Measurements from ENCODE around the gene PAH.

PAH gene

DNA sequence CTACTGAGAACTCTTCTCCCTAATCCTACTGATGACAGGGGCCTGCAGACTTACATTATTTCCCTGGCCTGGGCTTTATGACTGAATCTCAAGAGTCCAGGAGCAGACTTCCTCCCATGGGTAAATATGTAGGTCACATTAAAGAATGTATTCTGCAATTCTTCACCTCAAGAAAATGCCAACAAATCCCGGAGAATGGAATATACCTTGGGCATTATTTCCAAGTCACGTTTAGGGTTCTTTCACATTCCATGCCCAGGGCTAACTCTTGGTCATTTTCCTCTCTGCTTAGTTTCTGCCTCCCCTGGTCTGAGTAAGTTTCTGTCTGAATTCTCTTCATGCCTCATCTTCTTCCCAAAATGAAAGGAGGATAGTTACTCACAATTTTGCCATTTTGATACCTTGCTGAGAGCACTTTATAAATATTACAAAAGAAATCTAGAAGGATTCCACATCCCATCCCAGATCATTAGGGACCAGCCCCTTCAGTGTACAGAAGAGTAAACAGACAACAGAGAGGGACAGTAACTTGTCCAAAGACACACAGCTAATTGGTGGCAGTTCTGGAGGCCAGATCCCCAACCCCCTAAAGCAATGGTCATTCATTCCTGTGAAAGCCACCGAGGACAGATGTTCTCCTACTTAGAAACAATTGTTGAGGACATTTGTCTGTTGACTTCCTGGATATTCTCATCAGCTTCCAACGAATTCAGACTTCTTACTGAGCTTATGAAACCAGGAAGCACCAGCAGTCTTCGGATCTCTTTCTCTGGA is 605 bp downstream of the PAH start:
- TF ChIP-seq, protein P1, sequence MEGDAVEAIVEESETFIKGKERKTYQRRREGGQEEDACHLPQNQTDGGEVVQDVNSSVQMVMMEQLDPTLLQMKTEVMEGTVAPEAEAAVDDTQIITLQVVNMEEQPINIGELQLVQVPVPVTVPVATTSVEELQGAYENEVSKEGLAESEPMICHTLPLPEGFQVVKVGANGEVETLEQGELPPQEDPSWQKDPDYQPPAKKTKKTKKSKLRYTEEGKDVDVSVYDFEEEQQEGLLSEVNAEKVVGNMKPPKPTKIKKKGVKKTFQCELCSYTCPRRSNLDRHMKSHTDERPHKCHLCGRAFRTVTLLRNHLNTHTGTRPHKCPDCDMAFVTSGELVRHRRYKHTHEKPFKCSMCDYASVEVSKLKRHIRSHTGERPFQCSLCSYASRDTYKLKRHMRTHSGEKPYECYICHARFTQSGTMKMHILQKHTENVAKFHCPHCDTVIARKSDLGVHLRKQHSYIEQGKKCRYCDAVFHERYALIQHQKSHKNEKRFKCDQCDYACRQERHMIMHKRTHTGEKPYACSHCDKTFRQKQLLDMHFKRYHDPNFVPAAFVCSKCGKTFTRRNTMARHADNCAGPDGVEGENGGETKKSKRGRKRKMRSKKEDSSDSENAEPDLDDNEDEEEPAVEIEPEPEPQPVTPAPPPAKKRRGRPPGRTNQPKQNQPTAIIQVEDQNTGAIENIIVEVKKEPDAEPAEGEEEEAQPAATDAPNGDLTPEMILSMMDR (IDR thresholded peaks at IDR 0.05) = no peak

DNA sequence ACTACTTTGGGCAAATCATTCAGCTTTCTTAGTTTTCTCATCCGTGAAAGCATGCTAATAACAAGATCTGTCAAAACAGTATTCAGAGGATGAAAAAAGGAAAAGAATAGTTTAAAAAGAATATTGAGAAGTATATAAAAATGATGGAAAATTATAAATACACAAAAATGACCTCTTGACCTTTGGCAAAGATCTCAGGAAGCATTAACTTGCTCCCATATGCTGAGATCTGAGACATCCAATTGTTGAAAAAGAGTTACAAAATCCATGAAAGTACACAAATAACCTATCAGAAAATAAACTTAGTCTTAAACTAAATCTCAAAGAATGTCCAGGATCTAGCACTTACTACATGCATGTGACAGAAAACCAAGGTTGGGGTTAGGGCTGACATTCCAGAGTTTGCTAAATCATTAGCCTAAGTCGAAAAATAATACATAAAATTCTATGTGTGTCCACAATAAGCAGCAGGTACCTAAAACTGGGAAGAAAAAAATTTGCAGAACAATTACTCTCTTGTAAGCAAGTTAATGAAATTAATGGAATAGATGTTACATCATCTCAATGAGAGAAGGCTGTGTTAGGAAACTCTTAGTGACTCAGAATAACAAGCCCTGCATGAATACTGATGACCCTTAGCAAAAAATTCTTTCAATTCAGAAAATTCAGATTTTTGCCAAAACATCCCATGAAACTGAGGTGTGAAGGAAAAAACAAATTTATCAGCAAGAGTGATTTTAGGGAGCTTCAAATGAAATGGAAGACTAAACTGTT is 3.4 kb downstream of the PAH start:
- TF ChIP-seq, protein P1 (IDR thresholded peaks at IDR 0.05) = no peak

DNA sequence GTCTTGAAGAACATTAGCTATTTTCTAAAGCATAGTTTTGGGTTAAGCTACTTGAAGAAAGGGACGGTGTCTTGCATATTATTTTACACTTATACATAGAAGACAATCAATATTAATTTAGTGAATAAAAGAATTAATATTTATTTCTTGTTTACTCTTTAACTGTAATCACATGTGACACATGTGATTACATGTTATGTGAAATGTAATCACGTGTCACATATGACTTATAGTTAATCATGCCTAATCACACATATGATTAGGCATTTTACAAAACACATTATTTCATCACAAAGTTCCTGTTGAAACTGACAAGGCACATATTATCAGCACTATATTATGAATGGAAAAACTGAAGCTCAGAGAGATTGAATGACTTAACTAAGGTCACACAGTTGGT is 4.8 kb downstream of the PAH start:
- TF ChIP-seq, protein P1 (IDR thresholded peaks at IDR 0.05) = no peak

DNA sequence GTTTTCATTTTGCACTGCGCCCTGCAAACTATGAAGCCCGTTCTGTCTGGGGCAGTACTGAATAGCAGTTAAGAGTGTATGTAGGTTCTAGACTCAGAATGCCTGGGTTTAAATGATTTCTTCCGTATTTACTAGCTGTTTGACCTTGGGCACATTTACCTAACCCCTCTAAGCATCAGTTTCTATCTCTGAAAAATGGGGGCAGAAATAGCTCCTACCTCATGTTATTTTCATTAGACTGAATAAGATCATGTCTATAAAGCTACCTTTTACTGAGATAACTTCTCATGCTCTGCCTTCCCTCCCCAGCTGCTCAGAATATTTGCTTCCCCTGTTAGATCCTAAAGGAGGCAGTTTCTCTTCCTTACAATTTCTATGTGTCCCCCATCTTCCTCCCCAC is 5.7 kb downstream of the PAH start:
- TF ChIP-seq, protein P1 (IDR thresholded peaks at IDR 0.05) = no peak

DNA sequence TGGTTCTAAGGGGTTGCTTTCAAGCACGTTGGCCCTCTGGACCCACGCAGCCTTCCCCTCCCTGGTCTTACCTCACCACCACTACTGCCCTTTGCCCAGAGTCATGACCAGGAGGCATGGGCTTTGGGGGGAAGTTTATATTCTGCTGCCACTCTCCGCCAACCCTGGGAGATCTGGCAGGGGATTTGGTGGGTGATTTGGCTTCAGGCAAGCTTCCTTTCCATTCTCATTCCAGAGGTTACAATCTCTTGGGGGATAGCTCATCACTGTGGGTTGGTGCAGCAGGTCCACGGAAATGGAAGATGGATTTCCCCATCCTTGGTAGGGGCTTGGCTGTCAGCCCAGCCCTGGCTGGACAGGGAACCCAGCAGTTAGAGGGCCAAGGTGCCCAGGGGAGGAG is 6.3 kb downstream of the PAH start:
- TF ChIP-seq, protein P1 (IDR thresholded peaks at IDR 0.05) = no peak

DNA sequence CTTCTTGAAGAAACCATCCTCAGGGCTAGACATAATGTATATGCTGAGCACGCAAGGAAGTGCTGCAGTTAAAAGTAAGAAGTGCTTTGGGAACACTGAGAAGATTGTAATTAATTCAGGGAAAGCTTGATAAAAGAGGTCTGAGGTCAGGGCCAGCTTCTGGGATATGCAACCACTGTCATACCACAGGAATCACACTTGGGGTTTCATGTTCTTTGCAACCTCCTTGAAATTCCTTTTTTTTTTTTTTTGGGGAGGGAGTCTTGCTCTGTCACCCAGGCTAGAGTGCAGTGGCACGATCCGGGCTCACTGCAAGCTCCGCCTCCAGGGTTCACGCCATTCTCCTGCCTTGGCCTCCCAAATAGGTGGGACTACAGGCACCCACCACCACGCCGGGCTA is 6.9 kb downstream of the PAH start:
- TF ChIP-seq, protein P1 (IDR thresholded peaks at IDR 0.05) = no peak

DNA sequence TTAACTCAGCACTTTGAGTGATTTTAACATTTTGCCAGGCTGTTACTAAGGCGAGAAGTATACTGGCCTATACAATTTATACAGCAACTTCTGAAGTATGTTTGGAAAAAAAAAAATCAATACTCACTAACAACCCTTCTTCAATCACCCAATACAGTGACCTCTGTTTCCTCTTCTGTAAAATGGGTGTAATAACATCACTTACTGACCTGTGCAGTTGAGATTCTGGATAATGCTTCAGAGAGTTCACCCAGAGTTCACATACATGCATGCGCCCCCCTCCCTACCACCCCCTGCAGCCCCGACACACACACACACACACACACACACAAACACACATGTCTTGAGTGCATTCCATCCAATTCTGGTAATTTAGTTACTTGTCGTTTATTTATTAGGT is 9.1 kb downstream of the PAH start:
- TF ChIP-seq, protein P1 (IDR thresholded peaks at IDR 0.05) = no peak
